ENCODE results near the gene DIPK1B. TPM values are rescaled to one million over a fixed set of nuclear protein-coding genes. Genes with fewer than 3 reads are reported as not detected.

The DIPK1B gene
- total RNA-seq, 1 experiment from 2014 or later = 45.4 TPM

DNA sequence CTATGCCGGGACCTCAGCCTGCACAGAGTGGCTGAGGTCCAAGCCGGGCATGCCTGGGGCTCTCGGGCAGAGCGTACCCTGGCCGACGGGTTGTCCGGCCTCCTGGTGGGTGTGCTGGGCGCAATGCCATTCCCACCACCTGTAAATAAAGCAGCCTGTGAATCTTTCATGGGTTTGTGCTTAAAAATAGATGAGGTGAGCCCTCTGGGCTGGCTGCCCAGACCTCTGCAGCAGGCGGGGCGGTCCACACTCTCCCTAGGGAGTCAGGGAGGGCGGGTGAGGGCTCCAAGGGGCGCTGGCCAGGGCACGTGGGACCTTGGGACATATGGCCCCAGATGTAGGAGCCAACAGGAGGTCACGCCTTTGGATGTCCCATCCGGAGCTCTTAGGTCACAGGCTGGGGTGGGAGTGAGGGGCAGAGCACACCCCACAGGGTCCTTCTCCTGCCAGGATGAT, 21.5 kb upstream of the DIPK1B start:
- H3K9me3 Mint-ChIP-seq = no peaks in the 10 kb centered on the region
- ChIA-PET CTCF (interaction anchor here (2.0 to 4.9 kb wide), 2 partner anchors 18 to 203 kb away, joined by 5 to 44 read pairs; no protein-coding TSS in a partner anchor), POLR2A (interaction anchor here (0.6 kb wide), 1 partner anchor 210 kb away, joined by 3 read pairs; no protein-coding TSS in a partner anchor)

GRCh38 chr9:136691316-136692184, 20.8 kb upstream of the DIPK1B start:
- peak; percentile 9 for ATAC-seq
- Mint-ChIP-seq H3K36me3 (no peaks in the 10 kb centered on the region), H3K27ac (no peak overlapping the region), H3K27me3 (ENCODE audit: low read depth) (no peaks in the 10 kb centered on the region; the same call in 1 of the 2 replicates), H3K4me3 (no peak overlapping the region), H3K9me3 (no peaks in the 10 kb centered on the region), H3K4me1 (peaks cover 10% of the 10 kb centered on the region)
- CTCF ChIA-PET = interaction anchor here (2.0 to 4.9 kb wide), 2 partner anchors 19 to 204 kb away, joined by 5 to 44 read pairs; no protein-coding TSS in a partner anchor
- POLR2A ChIA-PET = no interaction called here
- no peak for DNase-seq (ENCODE audit: low spot score)
- TF ChIP-seq, protein P1, sequence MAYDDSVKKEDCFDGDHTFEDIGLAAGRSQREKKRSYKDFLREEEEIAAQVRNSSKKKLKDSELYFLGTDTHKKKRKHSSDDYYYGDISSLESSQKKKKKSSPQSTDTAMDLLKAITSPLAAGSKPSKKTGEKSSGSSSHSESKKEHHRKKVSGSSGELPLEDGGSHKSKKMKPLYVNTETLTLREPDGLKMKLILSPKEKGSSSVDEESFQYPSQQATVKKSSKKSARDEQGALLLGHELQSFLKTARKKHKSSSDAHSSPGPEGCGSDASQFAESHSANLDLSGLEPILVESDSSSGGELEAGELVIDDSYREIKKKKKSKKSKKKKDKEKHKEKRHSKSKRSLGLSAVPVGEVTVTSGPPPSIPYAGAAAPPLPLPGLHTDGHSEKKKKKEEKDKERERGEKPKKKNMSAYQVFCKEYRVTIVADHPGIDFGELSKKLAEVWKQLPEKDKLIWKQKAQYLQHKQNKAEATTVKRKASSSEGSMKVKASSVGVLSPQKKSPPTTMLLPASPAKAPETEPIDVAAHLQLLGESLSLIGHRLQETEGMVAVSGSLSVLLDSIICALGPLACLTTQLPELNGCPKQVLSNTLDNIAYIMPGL (CRISPR knock-in tag; IDR thresholded peaks at IDR 0.05) = no peak
- TF ChIP-seq, protein P2, sequence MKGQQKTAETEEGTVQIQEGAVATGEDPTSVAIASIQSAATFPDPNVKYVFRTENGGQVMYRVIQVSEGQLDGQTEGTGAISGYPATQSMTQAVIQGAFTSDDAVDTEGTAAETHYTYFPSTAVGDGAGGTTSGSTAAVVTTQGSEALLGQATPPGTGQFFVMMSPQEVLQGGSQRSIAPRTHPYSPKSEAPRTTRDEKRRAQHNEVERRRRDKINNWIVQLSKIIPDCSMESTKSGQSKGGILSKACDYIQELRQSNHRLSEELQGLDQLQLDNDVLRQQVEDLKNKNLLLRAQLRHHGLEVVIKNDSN (CRISPR knock-in tag; IDR thresholded peaks at IDR 0.05) = no peak
- TF ChIP-seq MXD4 (CRISPR knock-in tag; IDR thresholded peaks at IDR 0.05; ENCODE audit: borderline replicate concordance) = no peak
- TF ChIP-seq MAX (CRISPR knock-in tag; IDR thresholded peaks at IDR 0.05) = no peak
- no peak for TF ChIP-seq E2F1 (CRISPR knock-in tag; IDR thresholded peaks at IDR 0.05)
- TF ChIP-seq, protein P3, sequence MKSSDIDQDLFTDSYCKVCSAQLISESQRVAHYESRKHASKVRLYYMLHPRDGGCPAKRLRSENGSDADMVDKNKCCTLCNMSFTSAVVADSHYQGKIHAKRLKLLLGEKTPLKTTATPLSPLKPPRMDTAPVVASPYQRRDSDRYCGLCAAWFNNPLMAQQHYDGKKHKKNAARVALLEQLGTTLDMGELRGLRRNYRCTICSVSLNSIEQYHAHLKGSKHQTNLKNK (CRISPR knock-in tag; IDR thresholded peaks at IDR 0.05) = no peak
- no peak for TF ChIP-seq ZNF425 (CRISPR knock-in tag; conservative IDR thresholded peaks at IDR 0.05)
- no peak for TF ChIP-seq KAT7 (CRISPR knock-in tag; IDR thresholded peaks at IDR 0.05; ENCODE audit: borderline replicate concordance)

More for the DNA sequence above, 21.5 kb upstream of the DIPK1B start:
- H3K27me3 Mint-ChIP-seq (ENCODE audit: low read depth) = no peaks in the 10 kb centered on the region; the same call in 1 of the 2 replicates
- no peak overlapping the region for H3K4me3 Mint-ChIP-seq
- no peak overlapping the region for H3K27ac Mint-ChIP-seq
- peaks cover 13% of the 10 kb centered on the region for H3K4me1 Mint-ChIP-seq
- TF ChIP-seq TP53 (CRISPR knock-in tag; IDR thresholded peaks at IDR 0.05) = no peak
- TF ChIP-seq, protein P4, sequence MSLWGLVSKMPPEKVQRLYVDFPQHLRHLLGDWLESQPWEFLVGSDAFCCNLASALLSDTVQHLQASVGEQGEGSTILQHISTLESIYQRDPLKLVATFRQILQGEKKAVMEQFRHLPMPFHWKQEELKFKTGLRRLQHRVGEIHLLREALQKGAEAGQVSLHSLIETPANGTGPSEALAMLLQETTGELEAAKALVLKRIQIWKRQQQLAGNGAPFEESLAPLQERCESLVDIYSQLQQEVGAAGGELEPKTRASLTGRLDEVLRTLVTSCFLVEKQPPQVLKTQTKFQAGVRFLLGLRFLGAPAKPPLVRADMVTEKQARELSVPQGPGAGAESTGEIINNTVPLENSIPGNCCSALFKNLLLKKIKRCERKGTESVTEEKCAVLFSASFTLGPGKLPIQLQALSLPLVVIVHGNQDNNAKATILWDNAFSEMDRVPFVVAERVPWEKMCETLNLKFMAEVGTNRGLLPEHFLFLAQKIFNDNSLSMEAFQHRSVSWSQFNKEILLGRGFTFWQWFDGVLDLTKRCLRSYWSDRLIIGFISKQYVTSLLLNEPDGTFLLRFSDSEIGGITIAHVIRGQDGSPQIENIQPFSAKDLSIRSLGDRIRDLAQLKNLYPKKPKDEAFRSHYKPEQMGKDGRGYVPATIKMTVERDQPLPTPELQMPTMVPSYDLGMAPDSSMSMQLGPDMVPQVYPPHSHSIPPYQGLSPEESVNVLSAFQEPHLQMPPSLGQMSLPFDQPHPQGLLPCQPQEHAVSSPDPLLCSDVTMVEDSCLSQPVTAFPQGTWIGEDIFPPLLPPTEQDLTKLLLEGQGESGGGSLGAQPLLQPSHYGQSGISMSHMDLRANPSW (CRISPR knock-in tag; conservative IDR thresholded peaks at IDR 0.05; ENCODE audit: low read depth) = no peak
- TF ChIP-seq MLX (CRISPR knock-in tag; IDR thresholded peaks at IDR 0.05) = no peak
- no peak for TF ChIP-seq IRF1 (CRISPR knock-in tag; IDR thresholded peaks at IDR 0.05)
- no peak for TF ChIP-seq ZNF512 (CRISPR knock-in tag; IDR thresholded peaks at IDR 0.05; ENCODE audit: borderline replicate concordance)
- no peak for ATAC-seq
- no peaks in the 10 kb centered on the region for H3K36me3 Mint-ChIP-seq
- no peak for DNase-seq (ENCODE audit: low spot score)
